ENCODE measurements around the gene UNC5A.

- TF ChIP-seq CTCF (IDR thresholded peaks at IDR 0.05; ENCODE audit: borderline replicate concordance, extremely low read depth, low read length, poor library complexity, severe bottlenecking) (no peak), EZH2 (IDR thresholded peaks at IDR 0.05; ENCODE audit: borderline replicate concordance, low read depth, low read length, severe bottlenecking) (no peak)
Observed at GRCh38 chr5:176847726-176848290, 37.4 kb downstream of the UNC5A start.
